Fibroblast of pulmonary artery (primary cell): ENCODE measurements around the gene STOML3.
"Not testable (repeated sequence)": the region's sequence is repeated elsewhere in the genome, so short reads cannot be mapped to it uniquely, and the experiment has no call there.

Source experiments
- DNase-seq: peaks from one replicate; pipeline ENCODE4 v3.0.0-alpha.2; 2010; ENCODE audit warnings: low read depth
- H3K4me3 ChIP-seq: replicated peaks from 2 replicates; pipeline ENCODE4 v1.5.1; 2011; ENCODE audit warnings: low read depth, mild to moderate bottlenecking, control low read depth, low read length, moderate library complexity
- CTCF ChIP-seq: IDR thresholded peaks from 2 replicates; pipeline ENCODE4 v1.5.1; 2011; ENCODE audit warnings: mild to moderate bottlenecking, control low read depth, low read length, inconsistent platforms; ENCODE audit errors: missing control alignments

The STOML3 gene

GRCh38 chr13:39020853-39021462 is 30.3 kb upstream of the STOML3 start:
- no peak for DNase-seq
- no peak overlapping the region for H3K4me3 ChIP-seq

GRCh38 chr13:39016787-39017186 is 26.2 kb upstream of the STOML3 start:
- peak; percentile 61 for TF ChIP-seq CTCF
- no peak overlapping the region for H3K4me3 ChIP-seq
- peak; percentile 50 for DNase-seq

More at GRCh38 chr13:39020853-39021462, 30.3 kb upstream of the STOML3 start:
- no peak for TF ChIP-seq CTCF

- TF ChIP-seq CTCF, result no peak
- no peak for DNase-seq
- no peak overlapping the region for H3K4me3 ChIP-seq
Observed at GRCh38 chr13:39016087-39016486, 25.5 kb upstream of the STOML3 start.

- H3K4me3 ChIP-seq, result no peak overlapping the region
- no peak for DNase-seq
- TF ChIP-seq CTCF, result no peak
Observed at GRCh38 chr13:39013462-39013861, 22.8 kb upstream of the STOML3 start.

GRCh38 chr13:39012608-39013007 is 22.0 kb upstream of the STOML3 start:
- H3K4me3 ChIP-seq, result no peak overlapping the region
- TF ChIP-seq CTCF, result peak; percentile 14
- no peak for DNase-seq

- DNase-seq, H3K4me3 ChIP-seq: not testable (repeated sequence)
Observed at GRCh38 chr13:39006371-39007111, 15.9 kb upstream of the STOML3 start.

GRCh38 chr13:38998739-38999138 is 8.1 kb upstream of the STOML3 start:
- DNase-seq, result no peak
- H3K4me3 ChIP-seq, result no peak overlapping the region
- TF ChIP-seq CTCF, result no peak
